Spleen (tissue), 7 donors: Measurements from ENCODE around the gene DENND1C.

ENCODE experiments used
- POLR2A ChIP-seq, 3 donors: fragments of 450-650 bp; IDR thresholded peaks; one replicate each; pipeline ENCODE4 v1.5.1; 2017; ENCODE audit warnings: antibody characterized with exemption in 3 of 3, mild to moderate bottlenecking in 1 of 3
- TF ChIP-seq, protein P1 (sequence below), 11 experiments: fragments of 200-600 bp in 7 of 11; fragments of 450-650 bp in 4 of 11; sonication (generic) in 4 of 11; IDR thresholded peaks in 8 of 11; conservative IDR thresholded peaks in 3 of 11; 1 replicate in 7 of 11; 2 replicates in 4 of 11; pipeline versions ENCODE4 v1.4.0 to v1.8.0; 2016 to 2021; ENCODE audit warnings: antibody characterized with exemption in 11 of 11, inconsistent platforms in 4 of 11, mild to moderate bottlenecking in 1 of 11
- donor health status: DM: no; HTN: no; CAD: no; lungs with moderate emphysema.
- donor health status: DM: no; HTN: no; CAD: no.
- donor health status: DM: no; HTN: no; CAD: no.

DNA sequence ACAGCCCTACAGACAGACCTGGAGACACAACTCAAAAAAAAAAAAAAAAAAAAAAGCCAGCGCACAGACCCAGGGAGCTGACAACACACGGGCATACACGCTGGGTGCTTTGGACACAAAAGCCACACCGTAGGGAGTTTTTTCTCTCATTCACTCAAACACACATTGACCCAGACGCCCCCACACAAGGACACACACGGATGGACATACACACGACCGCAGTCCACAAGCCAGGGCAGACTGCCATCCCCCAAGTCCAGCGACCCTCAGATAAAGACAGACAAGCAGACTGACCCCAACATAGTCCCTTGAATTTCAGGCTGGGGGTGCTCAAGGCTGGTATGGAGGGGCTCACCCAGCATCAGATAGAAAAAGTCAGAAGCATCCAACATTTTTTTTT lies 32.5 kb upstream of the DENND1C start:
- no peak for TF ChIP-seq POLR2A (IDR thresholded peaks at IDR 0.05)
- TF ChIP-seq, protein P1, sequence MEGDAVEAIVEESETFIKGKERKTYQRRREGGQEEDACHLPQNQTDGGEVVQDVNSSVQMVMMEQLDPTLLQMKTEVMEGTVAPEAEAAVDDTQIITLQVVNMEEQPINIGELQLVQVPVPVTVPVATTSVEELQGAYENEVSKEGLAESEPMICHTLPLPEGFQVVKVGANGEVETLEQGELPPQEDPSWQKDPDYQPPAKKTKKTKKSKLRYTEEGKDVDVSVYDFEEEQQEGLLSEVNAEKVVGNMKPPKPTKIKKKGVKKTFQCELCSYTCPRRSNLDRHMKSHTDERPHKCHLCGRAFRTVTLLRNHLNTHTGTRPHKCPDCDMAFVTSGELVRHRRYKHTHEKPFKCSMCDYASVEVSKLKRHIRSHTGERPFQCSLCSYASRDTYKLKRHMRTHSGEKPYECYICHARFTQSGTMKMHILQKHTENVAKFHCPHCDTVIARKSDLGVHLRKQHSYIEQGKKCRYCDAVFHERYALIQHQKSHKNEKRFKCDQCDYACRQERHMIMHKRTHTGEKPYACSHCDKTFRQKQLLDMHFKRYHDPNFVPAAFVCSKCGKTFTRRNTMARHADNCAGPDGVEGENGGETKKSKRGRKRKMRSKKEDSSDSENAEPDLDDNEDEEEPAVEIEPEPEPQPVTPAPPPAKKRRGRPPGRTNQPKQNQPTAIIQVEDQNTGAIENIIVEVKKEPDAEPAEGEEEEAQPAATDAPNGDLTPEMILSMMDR (IDR thresholded peaks at IDR 0.05 in 8 of 11, conservative IDR thresholded peaks at IDR 0.05 in 3 of 11), result no peak
